GM12878 (cell line): ENCODE measurements around the gene TSPAN5. TPM values are rescaled to one million over a fixed set of nuclear protein-coding genes. Genes with fewer than 3 reads are reported as not detected.

ENCODE experiments used
- ATAC-seq: fragments of 200-7000 bp; cut with Tn5 transposase; 3 replicates; pipeline ENCODE4 v1.9.1; 2020; ENCODE audit warnings: mild to moderate bottlenecking, moderate library complexity
- BruUV-seq: library from RNA; stranded (reverse); fragments of 400-500 nt; replicated peaks from 2 replicates; lab custom pipeline; 2021; lab: Mats Ljungman, UMichigan
- CTCF ChIA-PET: fragments of 300-600 bp; sonication (Branson Sonifier 250); formaldehyde crosslinking; extraction: SDS; loops from one replicate; lab custom pipeline; 2021; ENCODE audit warnings: inconsistent platforms; lab: Yijun Ruan, JAX
- POLR2A ChIA-PET: fragments of 350-600 bp; formaldehyde crosslinking; extraction: SDS; loops from one replicate; lab custom pipeline; 2021; ENCODE audit warnings: inconsistent platforms; lab: Charles Lee
- RAD21 ChIA-PET: fragments of 300-600 bp; sonication (Branson Sonifier 250); formaldehyde crosslinking; loops from one replicate; lab custom pipeline; 2023; ENCODE audit warnings: antibody characterized with exemption; ENCODE audit not compliant: unreplicated experiment; lab: Charles Lee
- SMC1A ChIA-PET: fragments of 300-600 bp; sonication (Branson Sonifier 250); formaldehyde crosslinking; loops from one replicate; lab custom pipeline; 2023; ENCODE audit not compliant: unreplicated experiment, uncharacterized antibody; lab: Charles Lee
- DNase-seq: peaks from one replicate; pipeline ENCODE4 v3.0.0-alpha.2; 2011; ENCODE audit warnings: low read depth, low spot score
- FAIRE-seq: peaks from 3 replicates; lab custom pipeline; 2011; peaks lifted over from hg19 to GRCh38; lab: Jason Lieb, UNC
- H2AFZ ChIP-seq: 2 replicates; pipeline ENCODE4 v1.6.0; 2011; ENCODE audit warnings: low read depth, low read length, control low read depth; ENCODE audit not compliant: control insufficient read depth
- H3K27ac ChIP-seq: 2 replicates; pipeline ENCODE4 v1.5.1; 2011; ENCODE audit warnings: control low read depth; ENCODE audit not compliant: control insufficient read depth, insufficient read depth
- H3K27me3 ChIP-seq, 2 experiments: replicated peaks in 1 of 2; 2 replicates each; pipeline versions ENCODE4 v1.6.0 to v1.6.1; 2011; ENCODE audit warnings: low read length in 1 of 2; ENCODE audit not compliant: control insufficient read depth in 2 of 2, insufficient read depth in 2 of 2
- H3K36me3 ChIP-seq, 2 experiments: 2 replicates each; pipeline ENCODE4 v1.5.1; 2011; ENCODE audit warnings: low read length in 1 of 2; ENCODE audit not compliant: control insufficient read depth in 2 of 2, insufficient read depth in 2 of 2
- H3K4me1 ChIP-seq: 2 replicates; pipeline ENCODE4 v1.6.1; 2011; ENCODE audit warnings: mild to moderate bottlenecking, low read length, moderate library complexity, mixed read lengths; ENCODE audit not compliant: control insufficient read depth, insufficient read depth
- H3K4me2 ChIP-seq: 2 replicates; pipeline ENCODE4 v1.6.0; 2011; ENCODE audit warnings: control low read depth; ENCODE audit not compliant: control insufficient read depth, insufficient read depth
- H3K4me3 ChIP-seq: fragments of 200-600 bp; sonication (generic); 2 replicates; pipeline ENCODE4 v1.5.1; 2016
- H3K79me2 ChIP-seq: 2 replicates; pipeline ENCODE4 v1.6.0; 2011; ENCODE audit warnings: low read length; ENCODE audit not compliant: control insufficient read depth, insufficient read depth
- H3K9ac ChIP-seq: 2 replicates; pipeline ENCODE4 v1.8.0; 2011; ENCODE audit warnings: low read length, control low read depth, mixed read lengths; ENCODE audit not compliant: control insufficient read depth, insufficient read depth
- H3K9me3 ChIP-seq: replicated peaks from 3 replicates; pipeline ENCODE4 v1.5.1; 2011; ENCODE audit warnings: mild to moderate bottlenecking, low read length; ENCODE audit not compliant: control insufficient read depth, insufficient read depth
- H4K20me1 ChIP-seq: 2 replicates; pipeline ENCODE4 v1.6.0; 2011; ENCODE audit not compliant: control insufficient read depth, insufficient read depth
- ATF2 ChIP-seq: IDR thresholded peaks from 2 replicates; pipeline ENCODE4 v1.6.1; 2012; ENCODE audit warnings: low read length, inconsistent platforms
- BMI1 ChIP-seq: fragments of 450-650 bp; IDR thresholded peaks from 2 replicates; pipeline ENCODE4 v1.6.1; 2016; ENCODE audit warnings: mild to moderate bottlenecking, moderate library complexity, borderline replicate concordance
- CHD1 ChIP-seq: IDR thresholded peaks from 2 replicates; pipeline ENCODE4 v1.6.1; 2012; ENCODE audit warnings: low read depth, low read length, improper control_type of control experiment
- DPF2 ChIP-seq: fragments of 450-650 bp; IDR thresholded peaks from 2 replicates; pipeline ENCODE4 v1.6.1; 2017; ENCODE audit warnings: mild to moderate bottlenecking
- EP300 ChIP-seq, 2 experiments: fragments of 150-350 bp in 1 of 2; IDR thresholded peaks; 2 replicates each; pipeline ENCODE4 v1.6.1; 2011 to 2012; ENCODE audit warnings: low read depth in 2 of 2, low read length in 2 of 2, borderline replicate concordance in 1 of 2, improper control_type of control experiment in 1 of 2, inconsistent platforms in 1 of 2; ENCODE audit not compliant: control insufficient read depth in 1 of 2
- IRF5 ChIP-seq: fragments of 450-650 bp; IDR thresholded peaks from 2 replicates; pipeline ENCODE4 v1.6.1; 2017; ENCODE audit warnings: borderline replicate concordance
- PKNOX1 ChIP-seq: fragments of 450-650 bp; IDR thresholded peaks from 2 replicates; pipeline ENCODE4 v1.6.1; 2016; ENCODE audit warnings: mild to moderate bottlenecking
- PML ChIP-seq: IDR thresholded peaks from 2 replicates; pipeline ENCODE4 v1.6.1; 2012; ENCODE audit warnings: low read length, inconsistent platforms
- RB1 ChIP-seq: fragments of 450-650 bp; formaldehyde crosslinking; IDR thresholded peaks from 2 replicates; pipeline ENCODE4 v1.6.1; 2017; ENCODE audit warnings: mild to moderate bottlenecking, borderline replicate concordance
- TARDBP ChIP-seq: IDR thresholded peaks from 2 replicates; pipeline ENCODE4 v1.6.1; 2016; ENCODE audit warnings: borderline replicate concordance
- YY1 ChIP-seq: IDR thresholded peaks from 2 replicates; pipeline ENCODE4 v1.6.1; 2011; ENCODE audit warnings: low read depth, mild to moderate bottlenecking, low read length
- ZNF207 ChIP-seq: fragments of 450-650 bp; IDR thresholded peaks from 2 replicates; pipeline ENCODE4 v1.6.1; 2014; ENCODE audit warnings: antibody characterized with exemption, mild to moderate bottlenecking, borderline replicate concordance
- WGBS: methylation state at CpG from one replicate; pipeline ENCODE4 v1.1.6; 2016; ENCODE audit warnings: low lambda C conversion rate; ENCODE audit not compliant: insufficient replicate concordance, insufficient coverage; ENCODE audit errors: missing lambda C conversion rate; 5-methylcytosine and 5-hydroxymethylcytosine counted together
- in situ Hi-C: fragments of 300-500 bp; cut with MboI; formaldehyde crosslinking; loops from 9 replicates; pipeline ENCODE4 v1.14.3; 2018; ENCODE audit warnings: mixed read lengths
- intact Hi-C: fragments of 100-400 bp; cut with micrococcal nuclease; formaldehyde crosslinking; loops from one replicate; pipeline ENCODE4 v1.14.2; 2022; ENCODE audit not compliant: unreplicated experiment
- polyA plus RNA-seq, 11 experiments: library from polyadenylated mRNA; depleted of rRNA in 4 of 11; unstranded in 6 of 11; stranded (reverse) in 5 of 11; fragments of >200 nt; fragmentation: Nextera tagmentation in 4 of 11; fragmentation: Illumina TruSeq in 1 of 11; extraction: Ambion mirVana in 4 of 11; extraction: Trizol in 1 of 11; gene quantifications; 1 replicate in 1 of 11; 2 replicates in 10 of 11; pipeline versions ENCODE4 v1.2.1 to v1.2.3, GENCODE V29; 2011 to 2016; ENCODE audit warnings: inconsistent platforms in 2 of 11, missing spikeins in 2 of 11, low read depth in 1 of 11
- total RNA-seq, 4 experiments: library from RNA; depleted of rRNA in 3 of 4; stranded (reverse); fragments of >200 nt in 3 of 4; fragmentation: Illumina TruSeq in 1 of 4; extraction: Trizol in 1 of 4; gene quantifications; 2 replicates each; pipeline versions ENCODE4 v1.2.1 to v1.2.3, GENCODE V29; 2013 to 2021

Gene TSPAN5
- total and polyA plus RNA-seq, 10 of the 15 experiments (the other 5 are each of a cell fraction or from before 2014, with no cell fraction given), result 0.09 to 8.2 (median 0.27) TPM

- TF ChIP-seq ZNF207 (no peak), PML (no peak), ATF2 (no peak), YY1 (no peak), BMI1 (no peak)
Measured at GRCh38 chr4:98682719-98683118, 24.3 kb upstream of the TSPAN5 start (continued).

- in situ Hi-C loops, result no loop called here
- DNase-seq, result no peak
- SMC1A ChIA-PET, result no interaction called here
- intact Hi-C loops, result no loop called here
- Histone ChIP-seq H3K9ac (no peak overlapping the region), H3K27ac (no peak overlapping the region), H3K79me2 (no peaks in the 10 kb centered on the region), H3K4me1 (no peaks in the 10 kb centered on the region), H3K4me2 (no peak overlapping the region), H3K9me3 (no peaks in the 10 kb centered on the region), H3K4me3 (no peak overlapping the region), H2AFZ (no peak overlapping the region), H4K20me1 (no peaks in the 10 kb centered on the region), H3K27me3 (no peaks in the 10 kb centered on the region), H3K36me3 (no peaks in the 10 kb centered on the region)
- RAD21 ChIA-PET, result no interaction called here
- no peak for FAIRE-seq
- no TSS peak for BruUV-seq
- ATAC-seq, result no peak
- POLR2A ChIA-PET, result no interaction called here
- no peak for TF ChIP-seq CHD1
- CTCF ChIA-PET, result no interaction called here
Measured at GRCh38 chr4:98680806-98681205, 22.4 kb upstream of the TSPAN5 start.

GRCh38 chr4:98679738-98680137 is 21.3 kb upstream of the TSPAN5 start:
- ATAC-seq, result no peak
- no peak for DNase-seq
- no peaks in the 10 kb centered on the region for H3K79me2 ChIP-seq
- no peaks in the 10 kb centered on the region for H3K27me3 ChIP-seq
- no peak overlapping the region for H3K9ac ChIP-seq
- no peak overlapping the region for H3K4me2 ChIP-seq
- ChIA-PET POLR2A (no interaction called here), CTCF (interaction anchor here (0.9 kb wide), 1 partner anchor 212 kb away, joined by 3 read pairs; no protein-coding TSS in a partner anchor), RAD21 (no interaction called here), SMC1A (no interaction called here)
- no peaks in the 10 kb centered on the region for H3K9me3 ChIP-seq
- FAIRE-seq, result no peak
- intact Hi-C loops (no loop called here), in situ Hi-C loops (no loop called here)
- H3K4me1 ChIP-seq, result no peaks in the 10 kb centered on the region
- no TSS peak for BruUV-seq
- WGBS, result 44% methylated on average over 4 of the region's 4 CpGs
- no peak overlapping the region for H3K27ac ChIP-seq
- H2AFZ ChIP-seq, result no peak overlapping the region
- H3K4me3 ChIP-seq, result no peak overlapping the region
- no peaks in the 10 kb centered on the region for H3K36me3 ChIP-seq
- no peaks in the 10 kb centered on the region for H4K20me1 ChIP-seq
- no peak for TF ChIP-seq TARDBP
- TF ChIP-seq RB1, result no peak
- TF ChIP-seq IRF5, result no peak
- TF ChIP-seq DPF2, result no peak
- no peak for TF ChIP-seq PKNOX1
- no peak for TF ChIP-seq EP300 (IDR thresholded peaks at IDR 0.05; ENCODE audit: borderline replicate concordance in 1 of 2, control insufficient read depth in 1 of 2, low read depth in 2 of 2, low read length in 2 of 2)
